ENCODE measurements around the gene OMG.

GRCh38 chr17:31313982-31314781, 17.1 kb upstream of the OMG start, which contains the start of gene EVI2B:
- TF ChIP-seq, protein P1, sequence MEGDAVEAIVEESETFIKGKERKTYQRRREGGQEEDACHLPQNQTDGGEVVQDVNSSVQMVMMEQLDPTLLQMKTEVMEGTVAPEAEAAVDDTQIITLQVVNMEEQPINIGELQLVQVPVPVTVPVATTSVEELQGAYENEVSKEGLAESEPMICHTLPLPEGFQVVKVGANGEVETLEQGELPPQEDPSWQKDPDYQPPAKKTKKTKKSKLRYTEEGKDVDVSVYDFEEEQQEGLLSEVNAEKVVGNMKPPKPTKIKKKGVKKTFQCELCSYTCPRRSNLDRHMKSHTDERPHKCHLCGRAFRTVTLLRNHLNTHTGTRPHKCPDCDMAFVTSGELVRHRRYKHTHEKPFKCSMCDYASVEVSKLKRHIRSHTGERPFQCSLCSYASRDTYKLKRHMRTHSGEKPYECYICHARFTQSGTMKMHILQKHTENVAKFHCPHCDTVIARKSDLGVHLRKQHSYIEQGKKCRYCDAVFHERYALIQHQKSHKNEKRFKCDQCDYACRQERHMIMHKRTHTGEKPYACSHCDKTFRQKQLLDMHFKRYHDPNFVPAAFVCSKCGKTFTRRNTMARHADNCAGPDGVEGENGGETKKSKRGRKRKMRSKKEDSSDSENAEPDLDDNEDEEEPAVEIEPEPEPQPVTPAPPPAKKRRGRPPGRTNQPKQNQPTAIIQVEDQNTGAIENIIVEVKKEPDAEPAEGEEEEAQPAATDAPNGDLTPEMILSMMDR (IDR thresholded peaks at IDR 0.05; ENCODE audit: extremely low read depth in 1 of 2, insufficient read depth in 1 of 2, low read depth in 1 of 2, low read length in 2 of 2) = no peak
- TF ChIP-seq FOS (IDR thresholded peaks at IDR 0.05; ENCODE audit: borderline replicate concordance, insufficient read depth, low read length) (peak; percentile 83), MAX (IDR thresholded peaks at IDR 0.05; ENCODE audit: insufficient read depth, insufficient read length) (no peak), POLR2AphosphoS5 (IDR thresholded peaks at IDR 0.05; ENCODE audit: insufficient read depth, low read depth, low read length) (peak; percentile 22), POLR2A (IDR thresholded peaks at IDR 0.05; ENCODE audit: low read depth, low read length) (no peak), EZH2 (IDR thresholded peaks at IDR 0.05; ENCODE audit: borderline replicate concordance, low read depth, low read length, severe bottlenecking) (no peak), JUN (IDR thresholded peaks at IDR 0.05; ENCODE audit: borderline replicate concordance, insufficient read depth, insufficient read length, low read depth) (peak; percentile 76), MYC (IDR thresholded peaks at IDR 0.05; ENCODE audit: low read depth, low read length) (no peak)
